Right kidney (tissue), 9 donors: ENCODE data around the gene TMEM150C.

Source experiments
- DNase-seq: peaks from one replicate; pipeline ENCODE4 v3.0.0-alpha.2; 2016
- long read RNA-seq, 8 donors: transcript quantifications; one replicate each; lab custom pipeline, GENCODE V29; 2026

TMEM150C gene
- long read RNA-seq, donor 1, partial matches to known transcripts, result 0 of 4 reads
- long read RNA-seq, donor 1, other reads (novel, unspliced or antisense), result 0 of 4 reads
- long read RNA-seq, donor 2, partial matches to known transcripts, result 0 of 2 reads
- long read RNA-seq, donor 2, other reads (novel, unspliced or antisense), result 0 of 2 reads
- long read RNA-seq, donor 3, transcript TMEM150C-201 (8 exons, 1,990 nt), result major isoform, 5 of 6 reads
- long read RNA-seq, donor 3, partial matches to known transcripts, result 0 of 6 reads
- long read RNA-seq, donor 3, other reads (novel, unspliced or antisense), result 0 of 6 reads
- long read RNA-seq, donor 4, transcript TMEM150C-201 (8 exons, 1,990 nt), result major isoform, 5 of 6 reads
- long read RNA-seq, donor 4, partial matches to known transcripts, result 0 of 6 reads
- long read RNA-seq, donor 4, other reads (novel, unspliced or antisense), result 0 of 6 reads
- long read RNA-seq, donor 5, partial matches to known transcripts, result 0 of 4 reads
- long read RNA-seq, donor 5, other reads (novel, unspliced or antisense), result 0 of 4 reads
- long read RNA-seq, donor 6, transcript TMEM150C-201 (8 exons, 1,990 nt), result major isoform, 6 of 6 reads
- long read RNA-seq, donor 6, partial matches to known transcripts, result 0 of 6 reads
- long read RNA-seq, donor 6, other reads (novel, unspliced or antisense), result 0 of 6 reads
- long read RNA-seq, donor 7, transcript TMEM150C-201 (8 exons, 1,990 nt), result major isoform, 9 of 10 reads
- long read RNA-seq, donor 7, partial matches to known transcripts, result 0 of 10 reads
- long read RNA-seq, donor 7, other reads (novel, unspliced or antisense), result 0 of 10 reads
- long read RNA-seq, donor 8, transcript TMEM150C-201 (8 exons, 1,990 nt), result major isoform, 6 of 6 reads
- long read RNA-seq, donor 8, partial matches to known transcripts, result 0 of 6 reads
- long read RNA-seq, donor 8, other reads (novel, unspliced or antisense), result 0 of 6 reads

DNA sequence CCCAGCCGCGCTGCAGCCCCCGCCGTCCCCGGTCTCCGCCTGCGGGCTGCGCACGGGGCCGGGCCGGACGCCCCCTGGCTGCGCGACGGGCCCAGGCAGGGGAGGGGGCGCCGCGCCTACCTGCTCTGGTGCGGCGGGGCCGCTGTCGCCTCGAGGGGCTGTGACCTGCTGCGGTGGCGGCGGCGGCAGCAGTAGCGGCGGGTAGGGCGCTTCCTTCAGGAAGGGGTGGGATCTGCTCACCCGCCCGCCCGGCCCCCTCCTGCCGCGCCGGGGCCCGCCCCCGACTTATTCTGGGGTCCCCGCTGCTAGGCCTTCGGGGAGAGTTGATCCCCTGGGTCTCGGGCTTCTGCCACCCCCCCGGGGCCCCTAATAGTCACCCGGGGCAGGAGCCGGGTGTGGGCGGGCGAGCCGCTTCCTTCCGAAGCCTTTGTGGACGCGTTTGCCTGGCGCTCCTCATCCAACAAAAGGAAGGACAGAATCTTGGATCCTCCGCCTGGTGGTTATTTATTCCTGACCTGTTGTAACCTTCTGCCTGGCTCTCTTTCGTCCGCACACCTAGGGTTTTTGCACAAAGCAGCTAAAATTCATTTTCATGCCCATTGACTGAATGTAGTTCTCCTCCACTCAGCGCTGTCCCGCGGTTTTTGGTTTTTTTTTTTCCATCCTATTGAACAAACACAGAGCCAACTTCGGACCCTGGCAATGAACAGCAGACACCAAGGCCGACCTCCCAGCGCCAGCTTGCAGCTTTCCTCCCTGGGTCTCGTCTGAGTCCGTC is at the start of gene TMEM150C:
Gene TMEM150C, minus strand, starts transcription at position 203 of the 778 bp plus-strand sequence. CDS start 57,331 bp downstream, outside the sequence.
- peak; percentile 57 for DNase-seq

GRCh38 chr4:82611527-82611926 is 49.7 kb upstream of the TMEM150C start:
- DNase-seq, result no peak

DNA sequence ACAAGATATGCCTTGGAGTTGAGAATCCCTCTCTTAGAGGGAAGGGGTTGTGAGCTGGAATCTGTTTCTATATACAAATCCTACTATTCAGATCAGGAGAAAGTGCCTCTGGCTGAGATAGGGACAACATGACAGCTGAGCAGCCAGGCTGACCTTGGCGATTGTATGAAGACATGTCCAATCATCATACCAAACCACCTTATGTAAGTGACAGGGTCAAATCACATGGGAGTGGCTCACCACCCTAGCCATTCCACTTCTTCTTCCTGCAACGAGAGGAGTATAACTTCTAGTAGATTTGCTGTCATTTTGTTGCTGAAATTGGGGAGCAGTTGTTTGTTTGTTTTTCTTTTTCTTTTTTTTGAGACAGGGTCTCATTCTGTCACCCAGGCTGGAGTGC is 48.3 kb upstream of the TMEM150C start:
- no peak for DNase-seq

- DNase-seq, result no peak
Observed at GRCh38 chr4:82606622-82607021, 44.8 kb upstream of the TMEM150C start.

- DNase-seq, result no peak
Observed at GRCh38 chr4:82604522-82604921, 42.7 kb upstream of the TMEM150C start.

DNA sequence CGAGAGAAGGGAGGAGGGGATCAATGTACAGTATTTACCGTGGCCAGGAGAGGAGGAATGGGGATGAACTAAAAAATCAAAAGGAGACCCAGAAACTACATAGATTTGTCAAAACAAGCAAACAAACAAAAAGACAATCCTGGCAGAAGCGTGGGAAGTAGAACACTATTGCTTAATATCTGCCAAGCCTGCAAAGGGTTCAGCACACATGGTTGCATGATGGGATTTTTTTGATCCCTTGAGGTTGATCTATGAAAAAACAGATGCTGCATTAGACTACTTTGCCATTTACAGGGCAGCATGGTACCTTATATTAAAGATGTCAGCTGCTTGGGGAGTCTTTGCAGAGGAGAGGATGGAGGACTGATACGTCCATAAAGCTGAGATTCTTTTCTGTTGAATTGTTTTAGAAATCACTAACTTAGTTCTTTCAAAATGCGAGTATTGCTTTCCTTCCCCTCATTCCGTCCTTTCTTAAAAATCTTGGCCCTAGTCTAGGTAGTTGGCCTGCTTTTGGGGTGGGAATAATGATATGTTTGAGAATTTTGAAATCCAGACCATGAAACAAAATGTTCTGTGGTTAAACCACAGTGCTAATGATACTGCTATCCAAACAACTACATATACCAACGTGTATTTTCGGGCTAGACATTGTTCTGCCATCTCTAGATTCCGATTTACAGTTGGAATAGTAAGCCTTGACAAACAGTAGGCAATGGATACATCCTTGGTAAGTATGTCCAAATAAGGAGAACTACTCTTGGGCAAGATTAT is 39.6 kb upstream of the TMEM150C start:
- DNase-seq, result no peak

DNA sequence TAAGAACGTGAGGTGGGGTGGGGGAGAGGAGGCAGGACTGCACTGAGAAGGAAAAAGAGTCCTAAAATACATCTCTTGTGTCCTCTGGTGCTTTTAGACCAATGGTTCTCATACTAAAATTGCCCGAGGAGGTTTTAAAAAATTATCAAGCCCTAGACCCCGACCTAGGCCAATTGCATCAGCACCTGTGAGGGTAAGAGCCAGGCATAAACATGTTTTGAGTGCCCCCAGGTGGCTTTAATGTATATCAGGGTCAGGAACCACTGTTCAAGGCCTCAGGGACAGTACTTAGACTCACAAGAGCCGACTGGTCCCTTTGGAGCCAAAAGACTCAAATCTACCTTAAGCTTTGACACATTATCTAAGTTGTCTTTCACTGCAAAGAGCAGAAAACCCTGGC is 37.5 kb upstream of the TMEM150C start:
- DNase-seq, result no peak

- DNase-seq, result no peak
Observed at GRCh38 chr4:82594456-82594855, 32.7 kb upstream of the TMEM150C start.

DNA sequence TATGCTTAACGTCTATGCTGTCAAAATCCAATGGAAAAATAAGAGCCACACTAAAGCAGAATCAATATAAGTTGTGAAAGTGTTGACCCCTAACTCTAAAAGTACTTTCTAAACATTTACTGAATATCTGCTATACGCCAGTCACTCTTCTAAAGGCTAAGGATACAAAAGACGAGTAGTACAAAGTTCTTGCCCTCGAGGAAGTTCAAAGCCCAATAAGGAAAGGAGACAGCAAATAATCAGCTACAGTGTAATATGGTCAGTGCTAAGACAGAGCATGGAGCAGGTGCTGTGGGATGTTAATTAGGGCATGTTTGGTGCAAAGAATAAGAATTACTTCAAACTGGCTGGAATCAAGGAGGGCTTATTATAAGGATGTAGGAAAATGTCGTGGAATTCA is 31.6 kb upstream of the TMEM150C start:
- no peak for DNase-seq

DNA sequence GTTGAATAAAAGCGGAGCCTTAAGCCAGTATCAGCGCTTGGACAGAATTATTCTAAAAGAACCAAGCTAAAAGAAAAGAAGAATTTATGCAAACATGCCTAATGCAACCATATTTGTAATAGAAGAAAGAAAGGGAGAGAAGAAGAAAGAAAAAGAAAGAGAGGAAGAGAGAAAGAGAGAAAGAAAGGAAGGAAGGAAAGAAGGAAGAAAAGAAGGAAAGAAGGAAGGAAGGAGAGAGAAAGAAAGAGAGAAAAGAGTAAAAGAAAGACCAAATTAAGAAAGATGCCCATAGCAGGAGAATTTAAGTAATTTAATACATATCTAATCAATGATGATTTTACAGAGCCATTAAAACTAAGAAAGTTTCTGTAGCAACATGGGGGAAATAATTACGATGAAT is 30.9 kb upstream of the TMEM150C start:
- DNase-seq, result no peak

DNA sequence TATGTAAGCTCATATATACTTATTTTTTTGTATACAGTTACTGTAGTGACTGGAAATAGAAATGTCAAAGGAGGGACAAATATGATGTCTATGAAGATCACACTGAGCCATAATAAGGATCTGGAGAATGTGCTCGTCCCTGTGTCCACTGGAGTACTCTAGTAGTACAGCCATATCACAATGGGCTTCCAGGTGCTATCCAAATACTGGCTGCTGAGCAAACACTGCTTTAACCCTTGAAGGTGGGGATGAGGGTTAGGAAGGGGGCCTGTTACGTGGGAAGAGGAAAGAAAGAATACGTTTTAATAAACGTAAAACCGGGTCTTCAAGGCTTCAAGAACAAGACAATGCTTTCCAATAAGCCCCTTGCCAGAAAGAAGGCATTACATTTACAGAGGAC is 29.8 kb upstream of the TMEM150C start:
- DNase-seq, result no peak

DNA sequence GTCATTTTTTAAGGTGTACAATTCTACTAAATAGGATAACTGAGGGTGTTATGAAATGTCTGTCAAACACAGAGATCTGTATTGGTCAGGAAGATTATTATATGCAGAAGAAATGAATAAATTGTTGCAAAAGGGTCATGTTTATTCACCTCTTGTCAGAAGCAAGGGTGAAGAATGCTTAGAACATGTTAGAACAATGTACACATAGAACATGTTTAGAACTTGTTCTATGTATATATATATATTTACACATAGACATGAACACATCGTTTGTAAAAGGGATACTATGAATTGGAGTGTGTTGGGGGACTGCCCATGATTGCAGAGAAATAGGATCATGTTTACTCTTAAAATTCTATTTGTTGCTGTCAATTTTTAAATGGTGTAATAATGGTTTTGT is 28.0 kb upstream of the TMEM150C start:
- DNase-seq, result no peak

- DNase-seq, result no peak
Observed at GRCh38 chr4:82588771-82589270, 27.0 kb upstream of the TMEM150C start.

GRCh38 chr4:82587826-82588540 is 26.2 kb upstream of the TMEM150C start:
- DNase-seq, result no peak

GRCh38 chr4:82585690-82586435 is 24.1 kb upstream of the TMEM150C start:
- DNase-seq, result peak; percentile 19

- DNase-seq, result no peak
Observed at GRCh38 chr4:82584931-82585330, 23.1 kb upstream of the TMEM150C start.

GRCh38 chr4:82583897-82584587 is 22.3 kb upstream of the TMEM150C start:
- no peak for DNase-seq

DNA sequence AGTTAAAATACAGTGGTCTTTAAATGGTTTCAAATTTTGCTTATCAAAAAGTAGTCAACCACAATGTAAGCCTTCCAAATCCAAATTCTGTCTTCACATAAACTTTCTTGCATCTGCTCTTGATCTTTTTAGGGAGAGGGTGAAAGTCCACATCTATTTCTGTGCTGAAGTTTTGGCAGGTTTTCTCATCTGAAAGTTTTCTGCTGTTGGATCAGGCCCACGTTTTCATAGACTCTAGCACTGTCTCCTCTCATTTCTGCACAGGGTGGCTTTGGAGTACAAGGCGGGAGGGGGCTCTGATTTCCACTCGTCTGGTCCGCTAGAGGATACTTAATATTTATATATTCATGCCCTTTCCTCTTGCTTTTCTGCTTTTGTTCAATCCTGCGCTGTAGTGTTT is 18.1 kb upstream of the TMEM150C start:
- DNase-seq, result no peak

DNA sequence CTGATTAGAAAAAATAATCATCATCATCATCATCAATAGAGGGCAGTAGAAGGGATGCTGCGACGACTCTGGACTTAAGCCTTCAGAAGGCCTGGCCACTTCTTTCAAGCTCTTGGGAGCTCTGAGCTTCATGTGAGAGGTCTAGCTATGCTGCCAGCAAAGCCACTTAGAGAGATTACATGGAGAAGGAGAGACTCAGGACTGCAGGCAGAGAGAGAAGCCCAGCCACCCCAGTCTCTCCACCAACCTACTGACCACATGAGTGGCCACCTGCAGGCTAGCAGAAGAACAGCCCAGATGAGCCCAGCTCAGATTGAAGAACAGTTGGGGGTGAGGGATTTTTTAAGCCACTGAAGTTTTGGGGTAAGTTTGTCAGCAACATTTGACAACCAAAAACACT is 17.1 kb upstream of the TMEM150C start:
- DNase-seq, result no peak
